SK-N-SH (cell line): ENCODE data around the gene CTSO. TPM values are rescaled to one million over a fixed set of nuclear protein-coding genes. Genes with fewer than 3 reads are reported as not detected.
A peak's percentile ranks its signal among the peaks of the same experiment; 100 is the strongest.

Source experiments
- CTCF ChIA-PET: fragments of 300-600, 350-600 bp; formaldehyde crosslinking; extraction: SDS; loops from one replicate; lab custom pipeline; 2021; lab: Yijun Ruan, JAX
- POLR2A ChIA-PET: fragments of 350-600 bp; sonication (Branson Sonifier 250); formaldehyde crosslinking; extraction: SDS; loops from one replicate; lab custom pipeline; 2020; ENCODE audit warnings: antibody characterized with exemption, inconsistent platforms; lab: Yijun Ruan, JAX
- DNase-seq: peaks from one replicate; pipeline ENCODE4 v3.0.0; 2012
- H2AFZ ChIP-seq: fragments of 200-600 bp; sonication (generic); 2 replicates; pipeline ENCODE4 v1.8.1; 2016; ENCODE audit warnings: antibody characterized with exemption, mild to moderate bottlenecking, low read depth
- H3F3A ChIP-seq: fragments of 200-600 bp; sonication (generic); replicated peaks from 2 replicates; pipeline ENCODE3; 2016; ENCODE audit warnings: antibody characterized with exemption, mild to moderate bottlenecking; ENCODE audit not compliant: insufficient read depth
- H3K27ac ChIP-seq, 2 experiments: fragments of 200-500 bp in 1 of 2; fragments of 200-600 bp in 1 of 2; sonication (Bioruptor generic) in 1 of 2; sonication (generic), shearing (Covaris generic) in 1 of 2; 2 replicates each; pipeline versions ENCODE4 v1.5.1 to v1.6.1; 2014 to 2016; ENCODE audit warnings: low read depth in 2 of 2, inconsistent platforms in 1 of 2, low read length in 1 of 2, mild to moderate bottlenecking in 1 of 2, mixed read lengths in 1 of 2
- H3K27me3 ChIP-seq: fragments of 200-600 bp; sonication (generic), shearing (Covaris generic); 2 replicates; pipeline ENCODE4 v1.6.1; 2016; ENCODE audit warnings: mixed run types; ENCODE audit not compliant: insufficient read depth
- H3K36me3 ChIP-seq, 2 experiments: fragments of 200-500 bp in 1 of 2; fragments of 200-600 bp in 1 of 2; sonication (Bioruptor generic) in 1 of 2; sonication (generic) in 1 of 2; replicated peaks in 1 of 2; 2 replicates each; pipeline versions ENCODE3 to v1.5.1; 2014 to 2016; ENCODE audit warnings: low read length in 1 of 2, mild to moderate bottlenecking in 1 of 2; ENCODE audit not compliant: insufficient read depth in 2 of 2, control insufficient read depth in 1 of 2
- H3K4me1 ChIP-seq, 2 experiments: fragments of 200-500 bp in 1 of 2; fragments of 200-600 bp in 1 of 2; sonication (Bioruptor generic) in 1 of 2; sonication (generic), shearing (Covaris generic) in 1 of 2; 2 replicates each; pipeline versions ENCODE4 v1.5.1 to v1.6.1; 2014 to 2016; ENCODE audit warnings: low read depth in 1 of 2, low read length in 1 of 2, mixed run types in 1 of 2; ENCODE audit not compliant: insufficient read depth in 2 of 2, control insufficient read depth in 1 of 2
- H3K4me2 ChIP-seq: fragments of 200-600 bp; sonication (generic), shearing (Covaris generic); 2 replicates; pipeline ENCODE4 v1.6.1; 2017; ENCODE audit warnings: mixed run types
- H3K4me3 ChIP-seq, 2 experiments: fragments of 200-500 bp in 1 of 2; fragments of 200-600 bp in 1 of 2; sonication (Bioruptor generic) in 1 of 2; sonication (generic), shearing (Covaris generic) in 1 of 2; 2 replicates each; pipeline versions ENCODE4 v1.5.1 to v1.8.1; 2014 to 2016; ENCODE audit warnings: low read depth in 2 of 2, inconsistent platforms in 1 of 2, low read length in 1 of 2, mild to moderate bottlenecking in 1 of 2, mixed read lengths in 1 of 2, moderate library complexity in 1 of 2
- H3K79me2 ChIP-seq: fragments of 200-600 bp; sonication (generic); 2 replicates; pipeline ENCODE4 v1.8.1; 2017; ENCODE audit warnings: mild to moderate bottlenecking; ENCODE audit not compliant: insufficient read depth
- H3K9ac ChIP-seq: fragments of 200-600 bp; sonication (generic); 2 replicates; pipeline ENCODE4 v1.6.1; 2017; ENCODE audit warnings: mixed run types
- H3K9me2 ChIP-seq: fragments of 200-600 bp; sonication (generic); 2 replicates; pipeline ENCODE4 v1.6.1; 2017; ENCODE audit warnings: mixed run types
- H3K9me3 ChIP-seq: fragments of 200-600 bp; sonication (generic); 2 replicates; pipeline ENCODE4 v1.6.1; 2017; ENCODE audit warnings: mixed run types, mild to moderate bottlenecking, moderate library complexity
- H4K20me1 ChIP-seq: fragments of 200-600 bp; sonication (generic); 2 replicates; pipeline ENCODE4 v1.6.1; 2017; ENCODE audit warnings: mild to moderate bottlenecking, mixed run types; ENCODE audit not compliant: insufficient read depth
- CHD2 ChIP-seq: fragments of 150-350 bp; IDR thresholded peaks from 2 replicates; pipeline ENCODE4 v1.6.1; 2018; ENCODE audit warnings: low read length; ENCODE audit not compliant: partially characterized antibody
- ELF1 ChIP-seq: IDR thresholded peaks from 2 replicates; pipeline ENCODE4 v1.4.0; 2012
- EP300 ChIP-seq, 2 experiments: IDR thresholded peaks; 2 replicates each; pipeline versions ENCODE4 v1.4.0 to v1.6.1; 2012; ENCODE audit warnings: borderline replicate concordance in 1 of 2, low read depth in 1 of 2, low read length in 1 of 2
- FOSL2 ChIP-seq: IDR thresholded peaks from 2 replicates; pipeline ENCODE4 v1.4.0; 2012; ENCODE audit warnings: low read depth, mild to moderate bottlenecking, moderate library complexity, borderline replicate concordance
- GATA2 ChIP-seq: sonication (generic); formaldehyde crosslinking; IDR thresholded peaks from 2 replicates; pipeline ENCODE4 v1.5.0; 2020; ENCODE audit warnings: mild to moderate bottlenecking, missing genetic modification reagents
- JUND ChIP-seq: IDR thresholded peaks from 2 replicates; pipeline ENCODE4 v1.4.0; 2012
- MAX ChIP-seq: IDR thresholded peaks from 2 replicates; pipeline ENCODE4 v1.4.0; 2012; ENCODE audit warnings: low read depth
- MXI1 ChIP-seq: IDR thresholded peaks from 2 replicates; pipeline ENCODE4 v1.6.1; 2012; ENCODE audit warnings: mild to moderate bottlenecking, low read depth, low read length, improper control_type of control experiment
- NRF1 ChIP-seq: IDR thresholded peaks from 2 replicates; pipeline ENCODE4 v1.6.1; 2012; ENCODE audit warnings: low read depth, mild to moderate bottlenecking, low read length
- REST ChIP-seq: IDR thresholded peaks from 2 replicates; pipeline ENCODE4 v1.6.1; 2012; ENCODE audit warnings: mild to moderate bottlenecking, low read depth, low read length, moderate library complexity
- RXRA ChIP-seq: IDR thresholded peaks from 2 replicates; pipeline ENCODE4 v1.4.0; 2012; ENCODE audit warnings: low read depth, mild to moderate bottlenecking, borderline replicate concordance
- SIN3A ChIP-seq: IDR thresholded peaks from 2 replicates; pipeline ENCODE4 v1.6.1; 2012; ENCODE audit warnings: low read depth, mild to moderate bottlenecking, low read length, moderate library complexity, borderline replicate concordance
- SMC3 ChIP-seq: IDR thresholded peaks from 2 replicates; pipeline ENCODE4 v1.6.1; 2012; ENCODE audit warnings: low read depth, low read length, improper control_type of control experiment
- TEAD4 ChIP-seq: IDR thresholded peaks from 2 replicates; pipeline ENCODE4 v1.4.0; 2012; ENCODE audit warnings: mild to moderate bottlenecking, borderline replicate concordance; ENCODE audit not compliant: insufficient read depth
- USF1 ChIP-seq: IDR thresholded peaks from 2 replicates; pipeline ENCODE4 v1.4.0; 2012; ENCODE audit warnings: low read depth, borderline replicate concordance
- USF2 ChIP-seq: fragments of 150-350 bp; IDR thresholded peaks from 2 replicates; pipeline ENCODE4 v1.6.1; 2017; ENCODE audit warnings: antibody characterized with exemption, low read length, low read depth, borderline replicate concordance
- YY1 ChIP-seq: IDR thresholded peaks from 2 replicates; pipeline ENCODE4 v1.4.0; 2012; ENCODE audit warnings: low read depth, mild to moderate bottlenecking
- ZBTB33 ChIP-seq: IDR thresholded peaks from 2 replicates; pipeline ENCODE4 v1.4.0; 2012; ENCODE audit warnings: low read depth, borderline replicate concordance
- WGBS: methylation state at CpG from one replicate; pipeline ENCODE4 v1.1.6; 2017; ENCODE audit warnings: low lambda C conversion rate; 5-methylcytosine and 5-hydroxymethylcytosine counted together
- polyA plus RNA-seq, 3 experiments: library from polyadenylated mRNA; depleted of rRNA; stranded (reverse); fragments of >200 nt; gene quantifications; 2 replicates each; pipeline ENCODE4 v1.2.3, GENCODE V29; 2012

CTSO gene
- polyA plus RNA-seq, 1 of the 3 experiments (the other 2 are of a cell fraction), result 3.3 TPM

GRCh38 chr4:155906554-155907247 is 47.0 kb downstream of the CTSO start:
- ChIA-PET POLR2A (no interaction called here), CTCF (no interaction called here)
- H3K9me3 ChIP-seq, result no peaks in the 10 kb centered on the region
- 0 out of 2 replicates have a peak overlapping the region, but pooled peaks have one; percentile 4 for H2AFZ ChIP-seq
- no peaks in the 10 kb centered on the region for H3K36me3 ChIP-seq
- no peak overlapping the region for H3K9ac ChIP-seq
- no peaks in the 10 kb centered on the region for H3K27me3 ChIP-seq
- no peaks in the 10 kb centered on the region for H3F3A ChIP-seq
- no peaks in the 10 kb centered on the region for H4K20me1 ChIP-seq
- no peak for DNase-seq
- H3K79me2 ChIP-seq, result no peaks in the 10 kb centered on the region
- H3K4me2 ChIP-seq, result no peak overlapping the region
- H3K4me3 ChIP-seq, result no peak overlapping the region
- no peak for TF ChIP-seq TEAD4
- TF ChIP-seq YY1, result no peak
- no peak for TF ChIP-seq USF1
- no peak for TF ChIP-seq SIN3A
- no peak for TF ChIP-seq ELF1
- no peak for TF ChIP-seq JUND
- TF ChIP-seq FOSL2, result no peak
- TF ChIP-seq USF2, result no peak
- no peak for TF ChIP-seq EP300 (IDR thresholded peaks at IDR 0.05; ENCODE audit: borderline replicate concordance in 1 of 2, low read depth in 1 of 2, low read length in 1 of 2)
- no peak for TF ChIP-seq CHD2
- TF ChIP-seq, all 33 proteins: peak for 0
- Histone ChIP-seq H3K4me1 (peaks cover 0 to 5% of the 10 kb centered on the region in 2 experiments; a peak in 1 of 4 replicates), H3K27ac (no peak overlapping the region), H3K9me2 (no peaks in the 10 kb centered on the region)
- 33% methylated on average over 6 of the region's 6 CpGs for WGBS

GRCh38 chr4:155904331-155904730 is 49.3 kb downstream of the CTSO start:
- Histone ChIP-seq H3K9ac (no peak overlapping the region), H4K20me1 (no peaks in the 10 kb centered on the region), H3K27me3 (no peaks in the 10 kb centered on the region), H2AFZ (no peak overlapping the region), H3K4me3 (no peak overlapping the region), H3F3A (no peaks in the 10 kb centered on the region), H3K4me1 (peaks cover 0 to 5% of the 10 kb centered on the region in 2 experiments; a peak in 1 of 4 replicates), H3K27ac (no peak overlapping the region), H3K79me2 (no peaks in the 10 kb centered on the region), H3K4me2 (no peak overlapping the region), H3K9me2 (no peaks in the 10 kb centered on the region), H3K36me3 (no peaks in the 10 kb centered on the region), H3K9me3 (no peaks in the 10 kb centered on the region)
- ChIA-PET POLR2A (no interaction called here), CTCF (no interaction called here)
- 27% methylated on average over 3 of the region's 3 CpGs for WGBS
- DNase-seq, result no peak
- no peak for TF ChIP-seq NRF1
- TF ChIP-seq RXRA, result no peak
- no peak for TF ChIP-seq GATA2 (CRISPR knock-in tag)
- TF ChIP-seq ZBTB33, result no peak
- no peak for TF ChIP-seq REST
- no peak for TF ChIP-seq FOSL2
- no peak for TF ChIP-seq USF1
- TF ChIP-seq YY1, result no peak
- TF ChIP-seq SMC3, result no peak
- no peak for TF ChIP-seq CHD2
- no peak for TF ChIP-seq MXI1
- no peak for TF ChIP-seq MAX
